CD4-positive, alpha-beta T cell treated with Interleukin-1 beta for 1 hour (primary cell): ENCODE measurements around the gene NRXN3.
"Not testable (repeated sequence)": the region's sequence is repeated elsewhere in the genome, so short reads cannot be mapped to it uniquely, and the experiment has no call there.

Experiments
- DNase-seq, 2 donors: peaks; one replicate each; pipeline ENCODE4 v3.0.0-alpha.2; 2020 to 2022

The NRXN3 gene

DNA sequence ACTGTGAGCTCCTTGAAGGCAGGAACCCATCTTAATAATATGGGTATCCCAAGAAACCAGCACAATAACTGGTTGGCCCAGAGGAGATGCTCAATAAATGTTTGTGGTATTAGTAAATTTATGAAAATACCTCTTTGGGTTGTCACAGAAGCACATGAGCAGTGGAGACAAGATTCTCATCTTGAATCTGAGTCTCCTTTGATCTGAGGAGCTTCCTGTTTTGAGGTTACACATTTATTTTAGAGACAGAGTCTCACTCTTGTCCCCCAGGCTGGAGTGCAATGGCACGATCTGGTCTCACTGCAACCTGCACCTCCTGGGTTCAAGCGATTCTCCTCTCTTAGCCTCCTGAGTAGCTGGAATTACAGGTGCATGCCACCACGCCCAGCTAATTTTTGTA is 247.4 kb downstream of the NRXN3 start:
- DNase-seq, result no peak

DNA sequence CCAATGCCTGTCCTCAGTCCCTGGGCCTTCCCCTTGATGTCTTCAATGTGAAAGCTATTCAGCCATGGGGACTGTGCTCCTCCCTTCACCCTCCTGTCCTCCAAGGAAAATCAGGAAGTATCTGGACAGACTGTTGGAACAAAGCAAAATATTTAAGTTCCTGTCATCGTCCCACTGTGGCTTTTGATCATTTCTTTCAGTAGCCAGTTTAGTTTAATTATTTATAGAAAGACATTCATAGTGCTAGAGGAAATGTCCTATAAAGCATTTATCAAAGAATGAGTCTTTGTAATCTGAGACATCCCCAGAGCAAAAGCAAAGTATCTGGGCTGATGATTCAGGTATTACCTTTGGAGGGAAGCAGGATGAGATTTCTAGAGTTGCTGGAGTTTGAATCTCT is 254.1 kb downstream of the NRXN3 start:
- no peak for DNase-seq

DNA sequence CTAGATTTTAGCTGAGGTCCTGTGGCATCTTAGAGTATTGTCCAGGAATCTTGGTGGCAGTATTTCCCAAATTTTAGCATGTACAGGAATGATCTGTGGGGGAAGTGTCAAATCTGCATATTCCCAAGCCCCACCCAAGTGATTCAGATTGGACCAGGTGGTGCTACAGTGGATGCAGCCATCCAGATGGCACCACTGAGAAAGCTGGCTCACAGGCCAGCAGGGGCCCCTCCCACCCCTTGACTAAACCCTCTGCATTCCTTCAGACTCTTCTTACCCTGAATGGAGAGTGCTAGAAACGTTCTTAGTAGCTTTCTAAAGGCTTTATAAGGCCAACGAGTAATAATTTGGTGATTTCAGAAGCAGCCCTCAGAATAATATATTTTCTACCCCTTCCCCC is 255.2 kb downstream of the NRXN3 start:
- no peak for DNase-seq

DNA sequence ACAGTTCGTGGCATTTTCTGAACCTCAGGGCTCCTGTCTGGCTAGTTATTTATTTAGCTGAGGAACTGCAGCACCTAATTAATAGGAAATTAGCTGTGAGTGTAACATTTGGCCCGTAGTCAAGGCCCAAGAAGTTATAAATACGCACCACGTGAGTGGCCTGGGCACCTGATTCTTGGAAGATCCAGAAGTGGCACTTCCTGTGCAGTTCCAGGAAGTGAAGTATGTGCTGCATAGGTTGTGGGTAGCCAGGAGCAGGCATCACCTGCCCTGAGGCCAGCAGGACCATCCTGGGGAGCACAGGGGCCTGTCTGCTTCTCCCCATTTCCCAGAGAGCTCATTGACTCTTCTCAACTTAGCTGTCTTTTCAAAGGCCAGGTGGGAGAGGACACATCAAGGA is 255.6 kb downstream of the NRXN3 start:
- DNase-seq, result no peak

DNA sequence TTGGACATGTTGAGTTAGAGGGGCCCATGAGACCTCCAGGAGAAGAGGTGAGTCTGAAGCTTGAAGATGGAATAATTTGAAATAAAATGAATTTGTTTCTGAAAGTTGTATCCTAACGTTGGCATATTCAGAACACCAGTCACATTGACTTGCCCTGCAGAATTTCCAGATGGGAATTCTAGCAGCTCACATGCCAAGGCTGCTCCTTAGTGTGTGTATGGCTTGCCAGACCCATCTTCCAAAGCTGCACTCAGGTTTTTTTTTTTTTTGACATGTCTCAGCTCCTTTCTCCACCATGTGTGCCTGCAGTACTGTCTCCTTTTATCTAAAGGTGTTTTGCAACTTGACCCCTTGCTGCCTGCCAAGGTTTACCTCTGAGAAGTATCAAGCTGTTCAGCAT is 261.9 kb downstream of the NRXN3 start:
- no peak for DNase-seq

DNA sequence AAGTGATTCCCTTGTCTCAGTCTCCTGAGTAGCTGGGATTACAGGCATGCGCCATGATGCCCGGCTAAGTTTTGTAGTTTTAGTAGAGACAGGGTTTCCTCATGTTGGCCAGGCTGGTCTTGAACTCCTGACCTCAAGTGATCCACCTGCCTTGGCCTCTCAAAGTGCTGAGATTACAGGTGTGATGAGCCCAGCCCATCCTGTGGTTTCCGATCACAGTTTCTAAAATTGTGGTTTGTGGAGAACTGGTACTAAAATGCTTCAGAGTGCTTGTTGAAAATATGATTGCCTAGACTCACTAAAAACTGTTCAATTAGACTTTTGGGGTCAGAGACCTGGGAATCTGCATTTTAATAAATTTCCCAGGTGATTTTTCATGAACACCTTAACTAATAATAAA is 267.3 kb downstream of the NRXN3 start:
- not testable (repeated sequence) for DNase-seq

DNA sequence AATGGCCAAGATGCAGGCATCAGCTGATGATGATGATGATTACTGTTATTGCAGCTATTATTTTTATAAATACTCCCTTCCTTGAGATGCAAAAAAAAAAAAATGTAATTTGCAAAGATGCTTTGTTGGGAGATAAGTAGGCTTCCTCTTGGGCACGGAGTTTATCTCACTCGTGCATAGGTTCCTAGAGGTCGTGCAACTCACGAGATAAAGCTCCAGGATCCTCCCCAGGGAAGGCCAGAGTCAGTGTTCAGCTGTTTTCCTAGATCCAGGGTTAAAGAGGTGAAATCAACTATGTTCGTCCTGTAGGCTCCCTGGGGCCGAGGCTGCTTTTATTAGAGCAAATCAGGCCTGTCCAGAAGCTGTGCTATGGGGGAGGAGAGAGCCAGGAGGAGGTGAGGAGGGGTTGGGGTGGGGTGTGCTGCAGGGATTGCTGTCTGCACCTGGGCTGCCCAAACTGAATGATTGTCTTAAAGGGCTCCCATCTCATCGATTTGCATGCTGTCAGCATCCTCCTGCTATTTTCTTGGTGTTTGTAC is 270.3 kb downstream of the NRXN3 start:
- no peak for DNase-seq

DNA sequence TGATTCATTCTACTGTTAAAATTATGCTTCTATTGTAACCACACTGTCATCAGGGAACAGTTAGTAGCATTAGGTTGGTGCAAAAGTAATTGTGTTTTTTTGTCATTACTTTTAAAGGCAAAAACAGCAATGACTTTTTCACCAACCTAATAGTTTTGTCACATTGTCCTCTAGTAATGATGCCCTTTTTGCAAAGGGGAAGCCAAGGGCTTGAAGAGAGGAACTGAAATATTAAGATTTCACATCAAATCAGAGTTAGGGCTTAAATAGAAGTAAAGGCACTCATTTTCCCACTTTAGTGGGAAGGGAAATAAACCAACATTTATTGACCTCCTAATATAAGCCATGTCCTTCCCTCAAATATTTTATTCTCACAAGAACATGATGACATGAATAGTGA is 273.7 kb downstream of the NRXN3 start:
- DNase-seq, result no peak

DNA sequence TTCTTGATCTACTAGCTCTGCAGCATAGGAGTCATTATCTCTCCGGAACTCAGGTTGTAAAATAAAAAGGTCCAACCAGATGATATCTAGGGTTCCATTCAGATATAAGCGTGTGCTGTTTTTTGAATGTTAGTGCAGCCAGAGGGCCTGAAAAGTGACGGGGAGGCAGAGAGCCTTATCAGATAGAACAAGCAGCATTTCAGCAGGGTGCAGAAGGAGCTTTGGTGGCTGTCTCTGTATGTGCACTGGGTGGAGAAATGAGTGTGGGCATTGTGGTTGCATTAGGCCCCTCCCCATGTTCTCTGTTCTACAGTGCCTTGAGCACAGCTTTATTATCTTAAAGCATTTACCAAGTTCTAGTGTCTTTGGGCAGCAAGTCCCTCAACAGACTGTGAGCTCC is 275.1 kb downstream of the NRXN3 start:
- DNase-seq, result no peak

DNA sequence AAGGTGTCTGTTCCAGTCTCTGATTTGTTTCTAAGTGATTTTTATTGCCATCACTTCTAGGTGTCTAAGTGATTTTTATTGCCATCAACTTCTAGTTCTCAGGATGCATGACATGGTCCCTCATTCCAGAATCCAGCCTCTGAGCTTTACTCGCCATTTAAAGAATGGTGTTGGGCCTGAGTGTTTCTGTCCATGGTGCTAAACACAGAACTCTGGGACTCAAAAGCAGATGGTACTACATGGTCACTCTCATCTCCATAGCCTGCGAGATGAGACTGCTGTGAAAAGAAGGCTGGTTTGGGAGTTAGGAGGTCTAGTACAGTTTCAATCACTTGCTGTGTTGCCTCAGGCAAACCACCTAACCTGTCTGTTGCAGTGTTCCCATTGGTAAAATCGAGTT is 276.6 kb downstream of the NRXN3 start:
- no peak for DNase-seq

DNA sequence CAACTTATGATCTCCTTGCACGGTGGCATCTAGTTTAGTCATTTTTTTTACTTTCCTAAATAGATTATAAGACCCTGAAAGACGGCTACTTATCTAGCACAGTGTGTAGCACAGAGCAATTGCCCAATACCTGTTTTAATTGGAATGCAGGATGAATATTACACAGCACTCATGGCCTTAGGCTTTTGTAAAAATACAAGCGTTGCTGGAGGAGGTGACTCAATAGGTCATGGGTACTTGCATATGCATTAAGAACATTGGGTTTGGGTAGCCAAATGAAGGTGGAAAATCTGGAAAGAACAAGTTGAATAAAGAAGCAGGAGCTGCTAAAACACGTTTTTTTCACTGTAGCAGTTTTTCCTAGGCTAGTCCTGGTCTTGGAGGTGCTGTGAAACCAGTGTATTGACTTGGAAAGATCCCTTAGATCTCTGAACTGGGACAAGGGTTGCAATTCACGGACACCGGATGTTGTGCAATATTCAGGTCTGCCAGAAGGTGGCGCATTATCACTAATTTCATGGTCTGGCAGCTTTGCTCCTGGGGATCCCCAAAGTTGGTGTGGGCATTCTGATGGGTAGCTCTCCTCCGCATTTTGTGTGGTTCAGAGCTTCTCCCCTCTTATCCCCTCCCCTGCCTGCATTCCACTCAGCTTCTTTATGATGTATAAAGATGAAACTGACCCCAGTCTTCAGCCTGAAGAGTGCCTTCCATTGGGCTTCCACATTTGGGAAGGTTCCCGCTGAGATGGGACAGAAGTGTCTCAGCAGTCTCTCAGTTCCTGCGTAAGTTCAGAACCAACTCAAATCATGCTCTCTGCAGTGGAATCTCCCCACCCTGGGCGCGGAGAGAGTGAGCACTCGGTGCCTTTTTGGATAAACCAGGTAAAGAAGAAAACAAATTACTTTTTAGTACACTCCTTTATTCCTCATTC is 278.3 kb downstream of the NRXN3 start:
- peak in 1 of 2 donors; percentile 7 for DNase-seq

DNA sequence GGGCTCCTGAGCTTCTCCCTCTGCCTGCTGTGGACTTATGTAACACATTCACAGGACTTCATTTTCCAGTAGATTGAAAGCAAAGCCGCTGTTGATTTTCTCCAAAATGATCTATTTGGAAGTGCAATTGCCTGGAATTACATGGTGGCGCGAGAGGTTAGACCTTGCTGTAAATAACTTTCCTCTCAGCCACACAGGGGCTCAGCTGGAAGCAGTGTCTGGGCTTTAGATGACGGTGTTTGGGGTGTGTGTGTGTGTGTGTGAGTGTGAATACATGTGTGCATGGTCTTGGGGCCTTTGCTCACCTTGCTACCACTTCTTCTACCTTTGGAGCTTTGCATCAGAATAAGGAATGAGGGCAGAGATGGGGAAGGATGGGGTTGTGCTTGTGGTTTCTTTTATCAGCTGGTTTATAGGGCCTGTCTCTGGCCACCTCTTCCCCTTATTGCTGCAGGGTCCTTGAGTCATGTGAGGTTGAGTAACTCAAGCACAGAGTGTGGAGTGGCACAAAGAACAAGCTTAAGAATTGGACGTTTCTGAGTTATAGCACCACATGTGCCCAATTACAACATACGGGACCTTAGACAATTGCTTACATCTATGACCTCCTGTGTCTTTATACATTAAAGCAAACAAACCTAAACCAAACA is 280.6 kb downstream of the NRXN3 start:
- no peak for DNase-seq

DNA sequence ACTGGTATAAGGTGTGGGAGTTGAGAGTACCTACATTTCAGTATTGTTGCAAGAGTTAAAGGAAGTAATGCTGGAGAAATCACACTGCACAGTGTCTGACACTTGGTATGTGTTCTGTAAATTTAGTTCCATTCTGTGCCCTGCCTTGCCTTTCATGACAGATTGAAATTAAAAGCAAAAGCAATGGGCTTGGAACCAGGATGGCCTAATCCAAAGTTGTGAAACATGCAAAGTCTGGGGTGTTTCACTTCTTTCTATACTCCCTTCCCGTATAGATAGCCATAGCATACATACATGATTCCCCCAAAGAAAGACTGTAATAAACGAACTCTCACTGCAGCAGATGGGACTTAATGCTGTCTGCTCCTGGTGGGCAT is 281.1 kb downstream of the NRXN3 start:
- DNase-seq, result no peak

DNA sequence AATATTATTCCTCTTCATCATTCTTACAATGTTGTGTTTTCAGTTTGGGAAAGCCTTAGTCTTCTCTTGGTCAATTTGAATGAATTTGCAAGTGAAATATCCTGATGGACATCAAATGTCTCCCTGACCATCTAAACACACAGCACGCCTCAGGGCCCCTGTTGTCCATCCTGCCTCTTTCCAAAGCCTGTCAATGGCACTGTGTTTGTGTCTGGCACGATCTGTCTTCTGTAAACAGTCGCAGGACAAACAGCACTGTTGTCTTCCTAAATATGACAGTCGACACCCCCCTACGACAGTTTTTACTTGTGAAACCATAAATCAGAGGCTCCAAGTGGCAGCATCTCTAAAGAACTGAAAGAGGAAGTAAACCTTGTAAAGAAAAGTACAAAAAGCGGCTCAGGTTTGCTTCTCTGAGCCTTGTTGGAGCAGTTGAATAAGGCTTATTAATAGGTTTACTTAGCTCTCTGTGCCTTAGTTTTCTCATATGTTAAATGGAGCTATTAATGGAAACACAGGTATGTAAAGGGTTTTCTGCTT is 285.8 kb downstream of the NRXN3 start:
- no peak for DNase-seq

DNA sequence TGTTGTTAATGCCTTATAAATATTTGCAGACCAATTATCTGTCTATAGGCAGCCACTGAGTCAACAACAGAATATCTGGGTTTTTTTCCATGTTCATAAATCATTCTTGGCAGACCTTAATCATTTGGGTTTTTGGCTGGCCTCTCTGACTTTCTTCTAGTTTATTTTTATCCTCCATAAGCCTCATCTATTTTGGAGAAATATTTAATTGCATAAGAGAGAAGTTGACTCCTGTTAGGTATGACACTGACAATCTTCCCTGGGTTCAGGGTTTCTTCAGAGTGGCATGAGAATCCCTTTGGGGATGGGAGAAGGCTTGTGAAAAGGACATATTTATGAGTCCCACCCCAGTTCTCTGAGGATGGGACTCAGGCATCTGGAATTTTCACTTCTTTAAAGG is 299.8 kb downstream of the NRXN3 start:
- no peak for DNase-seq

DNA sequence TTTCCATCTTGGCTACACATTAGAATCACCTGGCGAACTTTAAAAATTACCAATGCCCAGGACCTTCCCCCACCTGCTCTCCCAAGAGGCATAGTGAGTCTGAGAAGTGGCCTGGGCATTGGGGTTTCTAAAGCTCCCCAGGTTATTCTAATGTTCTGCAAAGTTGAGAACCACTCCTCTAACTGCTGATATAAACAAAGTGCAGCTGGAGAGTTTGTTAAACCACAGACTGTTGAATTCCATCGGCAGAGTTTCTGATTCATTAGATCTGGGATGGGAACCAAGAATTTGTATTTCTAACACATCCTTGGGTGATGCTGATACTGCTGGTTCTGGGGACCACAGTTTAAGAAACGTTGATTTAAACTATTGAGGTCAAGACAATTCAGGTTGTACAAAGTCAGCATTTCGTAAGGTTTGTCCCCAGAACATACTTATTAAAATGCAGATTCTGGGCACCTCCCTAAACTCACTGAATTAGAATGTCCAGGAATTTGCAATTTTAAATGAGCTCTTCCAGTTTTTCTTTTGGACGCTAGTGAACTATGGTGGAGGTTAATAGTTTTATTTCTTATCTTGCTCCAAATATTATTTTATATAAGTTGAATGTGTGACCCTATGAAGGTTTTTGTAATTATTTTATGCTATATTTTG is 309.1 kb downstream of the NRXN3 start:
- DNase-seq, result no peak

DNA sequence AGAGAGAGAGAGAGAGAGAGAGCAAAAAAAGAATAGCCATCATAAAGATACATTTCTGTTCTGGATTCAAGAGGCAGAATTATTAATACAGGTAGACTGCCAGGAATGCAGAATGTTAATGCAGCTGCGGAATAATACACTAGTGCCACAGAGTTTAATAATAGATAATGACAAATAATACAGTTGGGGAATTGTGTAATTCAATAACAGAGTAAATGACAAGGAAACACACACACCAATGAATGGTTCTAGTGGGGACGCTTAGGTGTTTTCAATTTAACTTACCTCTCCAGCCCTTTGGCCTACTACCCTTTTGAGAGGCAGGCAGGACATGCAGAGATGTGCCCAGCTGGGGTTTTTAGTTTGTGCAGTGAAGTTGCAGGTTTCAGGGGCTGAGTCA is 313.9 kb downstream of the NRXN3 start:
- no peak for DNase-seq

DNA sequence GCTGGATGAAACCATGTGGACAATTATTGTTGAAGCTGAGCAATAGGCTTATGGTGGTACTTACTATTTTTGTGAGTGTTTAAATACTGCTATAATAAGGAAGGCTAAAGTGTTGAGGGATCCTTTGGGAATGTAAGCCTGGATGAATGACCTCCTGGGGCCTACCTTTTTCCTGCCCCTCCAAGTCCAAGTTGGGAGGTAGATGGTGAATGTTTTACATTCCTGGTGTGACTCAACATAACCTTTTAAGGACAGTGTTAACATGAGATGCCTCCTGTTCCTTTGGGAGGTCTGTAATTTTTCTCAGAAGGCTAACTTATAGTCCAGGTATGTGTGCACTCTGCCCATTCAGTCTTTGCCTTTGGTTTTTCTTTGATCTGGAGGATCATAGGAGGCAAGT is 315.9 kb downstream of the NRXN3 start:
- DNase-seq, result no peak

DNA sequence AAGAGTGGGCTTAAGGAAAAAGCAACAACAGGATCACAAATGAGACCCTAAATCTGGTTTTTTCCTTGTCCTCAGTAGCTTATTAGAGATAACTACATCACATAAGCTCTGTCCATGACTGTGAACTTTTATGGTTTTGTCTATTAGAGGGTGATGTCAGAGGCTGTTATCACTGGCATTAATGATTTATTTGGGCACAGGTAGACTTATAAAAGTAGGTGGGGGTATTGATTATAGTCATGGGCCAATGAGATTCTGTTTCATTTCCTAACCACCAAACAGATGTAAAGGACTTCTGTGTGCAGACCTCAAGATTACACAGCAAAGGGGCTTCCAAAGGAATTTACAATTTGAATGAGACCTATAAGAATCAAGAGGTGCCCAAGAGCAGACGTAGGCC is 316.4 kb downstream of the NRXN3 start:
- no peak for DNase-seq

DNA sequence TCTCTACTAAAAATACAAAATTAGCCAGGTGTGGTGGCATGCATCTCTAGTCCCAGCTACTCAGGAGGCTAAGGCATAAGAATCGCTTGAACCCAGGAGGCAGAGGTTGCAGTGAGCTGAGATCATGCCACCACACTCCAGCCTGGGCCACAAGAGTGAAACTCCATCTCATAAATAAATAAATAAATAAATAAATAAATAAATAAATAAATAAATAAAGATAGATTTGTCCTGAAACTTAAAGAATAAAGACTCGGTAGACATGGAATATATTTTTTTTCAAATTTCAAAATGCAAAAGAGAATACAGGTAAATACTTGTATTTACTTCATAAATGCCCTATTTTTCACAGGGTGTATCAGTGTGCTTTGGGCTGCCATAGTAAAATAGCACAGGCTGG is 317.4 kb downstream of the NRXN3 start:
- DNase-seq, result not testable (repeated sequence)

DNA sequence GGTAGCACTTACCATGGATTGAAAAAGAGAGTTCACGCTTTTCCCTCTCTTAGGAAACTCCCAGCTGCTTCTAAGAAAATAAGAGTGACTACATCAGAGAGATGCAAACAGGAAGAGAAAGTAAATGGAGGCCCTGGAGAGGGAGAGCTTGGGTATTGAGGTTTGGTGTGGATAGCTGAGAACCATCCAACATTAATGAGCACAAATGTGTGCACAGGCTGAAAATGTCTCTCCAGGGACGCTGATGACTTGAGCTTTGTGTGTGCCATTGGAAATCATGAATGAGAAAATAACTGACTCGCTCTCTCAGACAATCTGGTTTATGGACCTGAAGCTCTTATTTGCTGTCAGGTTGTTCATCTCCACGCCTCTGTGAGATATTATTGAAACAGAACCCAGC is 318.8 kb downstream of the NRXN3 start:
- DNase-seq, result no peak

DNA sequence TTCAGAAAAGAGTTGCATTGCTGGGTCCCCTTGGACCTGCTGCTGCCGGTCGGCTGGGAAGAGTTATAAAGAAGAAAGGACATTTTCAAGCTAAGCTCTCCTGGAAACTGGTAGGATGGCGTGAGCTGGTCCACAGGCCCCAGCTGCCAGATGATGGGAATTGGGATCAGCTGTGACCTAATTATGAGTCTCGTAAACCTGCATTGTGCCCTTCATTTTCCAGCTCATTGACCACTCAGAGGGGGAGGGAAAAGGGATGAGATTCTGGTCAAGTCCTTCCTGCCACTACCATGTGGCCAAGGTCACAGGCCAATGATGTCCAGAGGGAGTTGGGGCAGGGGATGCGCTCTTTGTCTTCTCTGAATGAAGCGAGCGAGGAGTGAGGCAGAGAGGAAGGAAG is 320.9 kb downstream of the NRXN3 start:
- DNase-seq, result no peak

DNA sequence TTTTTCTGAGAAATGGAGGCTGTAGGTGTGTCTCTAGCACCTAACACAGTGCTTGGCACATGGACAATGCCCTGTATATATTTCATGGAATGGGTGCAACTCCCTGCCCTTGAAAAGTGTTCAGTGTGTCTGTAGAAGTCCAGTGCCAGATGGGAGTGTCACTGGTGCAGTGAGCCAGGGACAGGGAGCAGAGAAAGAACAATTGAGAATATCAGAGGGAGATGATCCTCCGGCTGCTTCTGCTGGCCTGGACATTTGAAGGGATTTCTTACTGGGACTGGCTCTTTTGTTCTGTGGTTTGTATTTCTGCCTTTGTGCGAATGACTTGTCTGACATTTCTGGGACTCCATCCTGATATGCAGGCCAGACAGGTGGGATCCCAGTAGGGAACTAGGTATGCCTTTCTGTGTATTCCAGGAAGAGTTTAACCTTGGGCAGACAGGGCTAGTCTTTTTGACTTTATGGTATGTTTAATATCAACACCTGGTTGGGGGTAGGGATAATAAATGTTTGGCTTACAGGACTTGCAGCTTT is 328.0 kb downstream of the NRXN3 start:
- DNase-seq, result no peak
